Fibroblast of skin of right quadriceps (primary cell): ENCODE results near the gene DOK7.
"Not testable (repeated sequence)": the region's sequence is repeated elsewhere in the genome, so short reads cannot be mapped to it uniquely, and the experiment has no call there.

ENCODE experiments used
- DNase-seq: peaks from one replicate; pipeline ENCODE4 v3.0.0-alpha.2; 2013

The DOK7 gene

GRCh38 chr4:3511601-3512000 is 48.5 kb downstream of the DOK7 start:
- not testable (repeated sequence) for DNase-seq

GRCh38 chr4:3512279-3512678 is 49.2 kb downstream of the DOK7 start:
- DNase-seq, result no peak

DNA sequence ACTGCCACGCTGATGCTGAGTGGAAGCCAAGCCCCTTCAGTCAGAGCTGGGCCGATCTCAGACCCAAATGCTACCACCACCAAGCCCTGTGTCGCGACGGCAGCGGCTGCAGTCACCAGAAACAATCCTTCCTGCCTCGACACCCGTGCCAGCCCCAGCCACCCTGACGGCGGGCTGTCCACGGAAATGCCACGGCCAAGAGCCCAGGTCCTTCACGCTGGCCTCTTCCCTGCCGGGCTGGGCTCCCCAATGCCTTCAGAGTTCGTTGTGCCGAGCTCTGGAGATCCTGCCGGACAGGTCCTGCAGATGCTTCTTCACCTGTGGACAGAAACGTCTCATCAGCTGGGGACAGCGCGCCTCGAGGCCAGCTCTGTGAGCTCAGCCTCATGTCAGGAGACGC is 49.6 kb downstream of the DOK7 start:
- no peak for DNase-seq

DNA sequence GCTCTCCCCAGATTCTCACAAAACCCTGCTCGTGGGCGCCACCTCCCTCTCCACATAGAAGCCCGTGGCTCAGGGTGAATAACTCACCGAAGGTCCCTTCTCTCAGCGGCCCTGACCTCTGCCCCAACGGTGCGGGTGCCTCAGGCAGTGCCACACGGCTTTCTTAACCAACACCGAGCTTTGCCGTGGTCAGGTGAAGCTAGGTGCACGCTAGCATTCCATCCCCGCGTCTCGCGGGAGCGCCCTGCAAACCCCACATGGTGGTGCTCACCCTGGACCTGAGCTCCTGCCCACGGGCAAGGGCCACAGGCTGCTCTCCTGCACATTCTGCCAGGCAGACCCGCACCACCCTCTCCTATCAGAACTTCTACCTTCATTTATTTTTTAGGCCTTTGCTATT is 50.7 kb downstream of the DOK7 start:
- no peak for DNase-seq

- no peak for DNase-seq
Measured at GRCh38 chr4:3514221-3514780, 51.2 kb downstream of the DOK7 start.

- no peak for DNase-seq
Measured at GRCh38 chr4:3514806-3515501, 51.8 kb downstream of the DOK7 start.

DNA sequence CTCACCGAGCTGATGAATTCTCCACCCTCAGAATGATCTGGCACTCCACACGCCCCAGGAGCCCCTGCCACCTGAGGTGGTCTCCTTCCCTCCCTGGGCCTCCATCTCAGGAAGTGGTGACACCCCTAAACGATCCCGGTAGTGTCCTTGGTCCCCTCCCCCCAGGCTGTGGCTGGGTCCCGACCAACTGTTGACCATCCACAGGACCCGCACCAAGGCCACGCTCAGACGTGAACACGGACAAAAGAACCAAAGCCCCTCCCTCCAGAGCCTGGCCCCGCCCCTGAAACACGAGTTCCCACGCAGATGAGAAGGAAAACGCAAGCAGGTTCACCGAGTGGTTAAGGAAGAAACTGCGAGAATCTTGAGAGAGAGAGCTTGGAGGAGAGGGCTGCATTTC is 52.5 kb downstream of the DOK7 start:
- no peak for DNase-seq

DNA sequence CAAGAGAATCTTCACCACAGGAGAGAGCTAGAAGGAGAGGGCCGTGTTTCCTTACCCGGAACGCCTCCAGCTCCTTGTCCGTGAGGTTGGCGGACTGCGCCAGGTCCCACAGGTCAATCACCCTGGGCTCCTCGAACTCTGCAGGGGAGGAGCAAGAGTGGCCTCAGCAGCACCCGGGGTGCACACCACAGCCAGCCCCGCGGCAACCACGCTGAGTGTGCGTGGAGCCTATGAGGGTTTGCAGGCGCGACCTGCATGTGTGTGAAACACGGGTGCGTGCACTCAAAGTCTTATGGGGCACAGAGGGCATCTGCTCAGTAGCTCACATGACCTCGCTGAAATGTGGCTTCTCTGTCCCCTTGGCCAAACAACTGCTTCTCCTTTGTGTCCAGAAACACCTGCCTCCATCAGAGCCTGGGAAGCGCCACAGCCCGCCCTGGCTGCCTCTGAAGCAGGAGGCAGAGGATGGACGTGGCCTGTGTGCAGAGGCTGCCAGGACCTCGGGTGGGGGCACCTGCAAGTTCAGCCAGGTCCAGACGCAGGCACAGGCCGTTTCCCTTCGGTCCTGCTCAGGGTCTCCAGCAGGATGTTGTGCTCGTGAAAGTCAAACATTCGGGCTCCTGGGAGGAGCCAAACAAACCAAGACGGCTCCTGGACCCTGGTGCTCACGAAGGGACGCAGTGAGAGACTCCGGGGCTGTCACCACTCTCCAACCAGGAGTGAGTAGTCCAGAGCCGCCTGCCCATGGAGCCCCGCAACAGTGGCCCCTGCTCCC is 53.1 kb downstream of the DOK7 start:
- no peak for DNase-seq

DNA sequence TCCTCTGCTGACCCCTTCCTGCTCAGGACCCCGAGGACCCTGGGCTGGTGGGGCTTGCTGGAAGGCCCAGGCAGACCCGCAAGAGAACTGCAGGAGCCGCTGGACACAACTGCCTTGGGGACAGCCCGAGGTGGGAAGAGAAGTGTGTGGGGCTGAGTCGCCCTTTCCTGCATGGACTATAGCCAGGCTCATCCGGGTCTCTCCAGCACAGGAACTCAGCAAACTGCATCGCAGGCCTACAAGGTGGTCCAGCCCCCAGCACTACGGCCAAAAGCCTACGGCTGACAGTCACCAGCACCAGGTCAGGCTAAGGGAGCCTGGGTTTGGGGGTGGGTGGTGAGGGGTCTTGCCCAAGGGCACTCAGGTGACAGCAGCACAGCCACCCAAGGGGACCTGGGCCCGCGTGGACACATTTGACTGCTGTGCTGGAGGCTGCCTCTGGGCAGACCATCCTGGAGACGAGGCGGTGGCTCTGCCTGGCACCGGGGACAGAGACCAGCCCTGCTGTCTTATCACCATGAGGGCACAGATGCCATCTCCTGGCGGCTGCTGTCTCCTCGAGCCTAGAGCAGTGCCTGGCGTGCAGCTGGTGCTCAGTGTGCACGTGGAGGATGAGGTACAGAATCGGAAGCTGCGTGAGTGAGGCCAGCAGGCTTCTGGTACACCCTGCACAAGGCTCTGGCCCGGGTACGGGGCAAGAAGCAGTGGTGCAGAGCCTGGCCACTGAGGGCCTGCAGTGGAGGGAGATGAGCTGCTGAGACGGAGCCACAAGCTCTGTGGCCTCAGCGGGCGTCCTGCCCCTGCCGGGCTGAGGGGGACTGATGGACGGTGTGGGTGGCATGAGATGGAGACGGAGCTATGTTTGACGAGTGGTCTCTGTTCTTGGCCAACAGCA is 54.0 kb downstream of the DOK7 start:
- no peak for DNase-seq

- no peak for DNase-seq
Measured at GRCh38 chr4:3517731-3518510, 54.8 kb downstream of the DOK7 start.

DNA sequence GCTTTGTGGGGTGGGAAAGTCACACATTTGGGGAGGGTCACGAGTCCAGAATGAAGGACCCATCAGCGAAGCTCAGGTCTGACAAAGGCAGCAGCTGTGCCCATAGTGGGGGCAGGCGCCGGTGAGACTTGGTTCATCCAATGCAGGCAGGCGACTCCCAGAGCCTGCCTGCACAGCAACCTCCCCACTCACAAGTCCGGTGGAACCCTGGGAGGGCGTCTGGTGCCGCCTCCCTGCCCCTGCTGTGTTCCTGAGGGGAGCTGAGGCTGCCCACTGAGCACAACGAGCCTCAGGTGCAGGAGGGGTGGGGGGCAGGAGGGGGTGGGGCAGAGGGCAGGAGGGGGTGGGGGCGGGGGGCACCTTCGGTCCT is 55.4 kb downstream of the DOK7 start:
- DNase-seq, result no peak

DNA sequence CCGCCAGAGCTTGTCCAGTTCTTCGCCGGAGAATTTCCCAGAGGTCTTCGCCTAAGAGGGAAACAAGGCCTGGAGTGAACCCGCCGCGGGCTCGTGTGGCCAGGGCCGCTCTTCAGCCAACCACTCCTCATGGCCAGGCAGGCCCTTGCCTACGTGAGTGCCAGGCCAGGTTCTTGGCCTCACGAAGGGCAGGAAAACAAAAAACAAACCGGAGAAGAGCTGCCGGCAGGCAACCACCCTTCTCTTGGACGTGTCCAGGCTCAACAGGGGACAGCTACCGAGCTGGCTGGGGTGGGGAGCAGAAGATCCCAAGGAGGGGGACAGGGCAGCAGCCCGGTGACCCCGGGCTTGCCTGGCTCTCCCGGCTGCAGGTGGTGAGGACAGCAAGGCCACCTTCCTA is 55.8 kb downstream of the DOK7 start:
- no peak for DNase-seq

- DNase-seq, result no peak
Measured at GRCh38 chr4:3519468-3520264, 56.6 kb downstream of the DOK7 start.

- no peak for DNase-seq
Measured at GRCh38 chr4:3520276-3520675, 57.2 kb downstream of the DOK7 start.

- DNase-seq, result no peak
Measured at GRCh38 chr4:3520796-3521600, 57.9 kb downstream of the DOK7 start.

- no peak for DNase-seq
Measured at GRCh38 chr4:3521621-3522325, 58.7 kb downstream of the DOK7 start.

- DNase-seq, result no peak
Measured at GRCh38 chr4:3522326-3522640, 59.2 kb downstream of the DOK7 start.

- DNase-seq, result no peak
Measured at GRCh38 chr4:3522651-3523050, 59.5 kb downstream of the DOK7 start.

DNA sequence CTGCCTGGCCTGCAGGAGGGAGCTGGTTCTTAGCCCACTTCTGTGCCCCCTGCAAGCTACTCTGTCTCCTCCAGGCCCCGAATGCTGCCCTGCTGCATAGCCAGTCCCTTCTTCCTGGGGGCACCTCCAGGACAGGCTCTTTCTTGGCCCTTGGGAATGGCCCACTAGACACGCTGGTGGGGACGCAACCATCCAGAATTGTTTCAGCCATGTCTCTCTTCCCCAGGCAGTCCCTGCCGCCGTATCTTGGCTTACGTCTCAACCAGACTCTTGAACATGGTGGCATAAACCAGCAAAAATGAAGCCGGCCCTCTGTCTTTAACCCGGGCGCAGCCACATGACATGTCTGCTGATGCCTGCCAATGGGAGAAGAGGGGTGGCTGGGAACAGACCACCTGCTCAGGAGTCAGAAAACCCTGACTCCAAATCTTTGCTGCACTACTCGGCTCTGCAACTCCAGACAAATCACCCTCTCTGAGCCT is 60.1 kb downstream of the DOK7 start:
- no peak for DNase-seq

- DNase-seq, result no peak
Measured at GRCh38 chr4:3523628-3524221, 60.6 kb downstream of the DOK7 start.
